Bronchial epithelial cell (primary cell): ENCODE results near the gene MCF2. TPM values are rescaled to one million over a fixed set of nuclear protein-coding genes. Genes with fewer than 3 reads are reported as not detected.

Experiments used
- DNase-seq: peaks from one replicate; pipeline ENCODE4 v3.0.0-alpha.2; 2010; ENCODE audit warnings: low read depth
- FAIRE-seq: peaks from 2 replicates; lab custom pipeline; 2011; peaks lifted over from hg19 to GRCh38; lab: Jason Lieb, UNC
- H3K27me3 ChIP-seq: 2 replicates; pipeline ENCODE4 v1.5.1; 2011; ENCODE audit warnings: low read length; ENCODE audit not compliant: control insufficient read depth, insufficient read depth
- H3K36me3 ChIP-seq: 2 replicates; pipeline ENCODE4 v1.5.1; 2011; ENCODE audit warnings: low read length; ENCODE audit not compliant: control insufficient read depth, insufficient read depth
- H3K4me3 ChIP-seq: 2 replicates; pipeline ENCODE4 v1.5.1; 2011; ENCODE audit warnings: mild to moderate bottlenecking, low read depth, low read length, control low read depth
- CTCF ChIP-seq: IDR thresholded peaks from 2 replicates; pipeline ENCODE4 v1.5.1; 2011; ENCODE audit warnings: mild to moderate bottlenecking, moderate library complexity, low read length, control low read depth, inconsistent platforms; ENCODE audit not compliant: insufficient read depth, severe bottlenecking
- total RNA-seq: library from RNA; depleted of rRNA; stranded (reverse); fragments of >200 nt; gene quantifications from 2 replicates; pipeline ENCODE4 v1.2.1, GENCODE V29; 2014

MCF2 gene
- total RNA-seq, 1 donor from 2014 or later = under 0.01 TPM

GRCh38 chrX:139680356-139680755 lies 27.6 kb downstream of the MCF2 start:
- FAIRE-seq (no peak), DNase-seq (peak; percentile 75)
- no peak for TF ChIP-seq CTCF
- Histone ChIP-seq H3K36me3 (no peaks in the 10 kb centered on the region), H3K27me3 (no peaks in the 10 kb centered on the region), H3K4me3 (no peak overlapping the region)

GRCh38 chrX:139647597-139647996 lies 60.4 kb downstream of the MCF2 start:
- Histone ChIP-seq H3K4me3 (no peak overlapping the region), H3K36me3 (no peaks in the 10 kb centered on the region), H3K27me3 (no peaks in the 10 kb centered on the region)
- FAIRE-seq = no peak
- TF ChIP-seq CTCF = no peak
- DNase-seq = no peak

GRCh38 chrX:139642241-139642927 lies 65.6 kb downstream of the MCF2 start:
- peak overlapping the region; percentile 6 for H3K4me3 ChIP-seq
- no peaks in the 10 kb centered on the region for H3K27me3 ChIP-seq
- DNase-seq (peak; percentile 46), FAIRE-seq (no peak)
- no peaks in the 10 kb centered on the region for H3K36me3 ChIP-seq
- TF ChIP-seq CTCF = no peak

- DNase-seq (peak; percentile 59), FAIRE-seq (no peak)
- no peak overlapping the region for H3K4me3 ChIP-seq
- no peaks in the 10 kb centered on the region for H3K36me3 ChIP-seq
- no peak for TF ChIP-seq CTCF
- H3K27me3 ChIP-seq = no peaks in the 10 kb centered on the region
These were observed 67.7 kb downstream of the MCF2 start for GRCh38 chrX:139640259-139640658.

GRCh38 chrX:139639253-139639652 lies 68.7 kb downstream of the MCF2 start:
- no peak for DNase-seq
- TF ChIP-seq CTCF = no peak
- peak; percentile 28 for FAIRE-seq
- Histone ChIP-seq H3K27me3 (no peaks in the 10 kb centered on the region), H3K36me3 (no peaks in the 10 kb centered on the region), H3K4me3 (no peak overlapping the region)

GRCh38 chrX:139600105-139600504 lies 107.9 kb downstream of the MCF2 start:
- FAIRE-seq (no peak), DNase-seq (no peak)
- TF ChIP-seq CTCF = no peak
- Histone ChIP-seq H3K4me3 (no peak overlapping the region), H3K36me3 (no peaks in the 10 kb centered on the region), H3K27me3 (no peaks in the 10 kb centered on the region)
